A549 treated with AZD2906 at 1 μM for 4 hours (cell line): ENCODE measurements around the gene INSYN2A. TPM values are rescaled to one million over a fixed set of nuclear protein-coding genes. Genes with fewer than 3 reads are reported as not detected.

Experiments used
- total RNA-seq: library from RNA; stranded (reverse); fragments of 200-300 nt; extraction: Qiagen RNA extraction; gene quantifications from 5 replicates; pipeline ENCODE4 v1.2.3, GENCODE V29; 2022

The INSYN2A gene, protein sequence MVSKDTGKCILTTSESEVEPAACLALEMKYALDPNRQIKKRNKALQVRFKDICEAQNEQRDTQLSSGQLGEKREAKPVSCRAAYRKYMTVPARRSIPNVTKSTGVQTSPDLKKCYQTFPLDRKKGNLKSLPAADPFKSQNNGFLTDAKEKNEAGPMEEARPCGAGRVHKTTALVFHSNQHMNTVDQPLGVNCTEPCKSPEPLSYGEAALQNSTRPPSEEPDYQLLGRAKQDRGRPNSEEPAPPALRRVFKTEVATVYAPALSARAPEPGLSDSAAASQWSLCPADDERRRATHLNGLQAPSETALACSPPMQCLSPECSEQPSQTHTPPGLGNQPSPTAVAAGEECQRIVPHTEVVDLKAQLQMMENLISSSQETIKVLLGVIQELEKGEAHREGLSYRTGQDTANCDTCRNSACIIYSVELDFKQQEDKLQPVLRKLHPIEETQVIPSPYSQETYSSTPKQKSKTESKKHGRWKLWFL
- total RNA-seq = 1.4 to 1.8 TPM (median 1.5 TPM) in 5 replicates

DNA sequence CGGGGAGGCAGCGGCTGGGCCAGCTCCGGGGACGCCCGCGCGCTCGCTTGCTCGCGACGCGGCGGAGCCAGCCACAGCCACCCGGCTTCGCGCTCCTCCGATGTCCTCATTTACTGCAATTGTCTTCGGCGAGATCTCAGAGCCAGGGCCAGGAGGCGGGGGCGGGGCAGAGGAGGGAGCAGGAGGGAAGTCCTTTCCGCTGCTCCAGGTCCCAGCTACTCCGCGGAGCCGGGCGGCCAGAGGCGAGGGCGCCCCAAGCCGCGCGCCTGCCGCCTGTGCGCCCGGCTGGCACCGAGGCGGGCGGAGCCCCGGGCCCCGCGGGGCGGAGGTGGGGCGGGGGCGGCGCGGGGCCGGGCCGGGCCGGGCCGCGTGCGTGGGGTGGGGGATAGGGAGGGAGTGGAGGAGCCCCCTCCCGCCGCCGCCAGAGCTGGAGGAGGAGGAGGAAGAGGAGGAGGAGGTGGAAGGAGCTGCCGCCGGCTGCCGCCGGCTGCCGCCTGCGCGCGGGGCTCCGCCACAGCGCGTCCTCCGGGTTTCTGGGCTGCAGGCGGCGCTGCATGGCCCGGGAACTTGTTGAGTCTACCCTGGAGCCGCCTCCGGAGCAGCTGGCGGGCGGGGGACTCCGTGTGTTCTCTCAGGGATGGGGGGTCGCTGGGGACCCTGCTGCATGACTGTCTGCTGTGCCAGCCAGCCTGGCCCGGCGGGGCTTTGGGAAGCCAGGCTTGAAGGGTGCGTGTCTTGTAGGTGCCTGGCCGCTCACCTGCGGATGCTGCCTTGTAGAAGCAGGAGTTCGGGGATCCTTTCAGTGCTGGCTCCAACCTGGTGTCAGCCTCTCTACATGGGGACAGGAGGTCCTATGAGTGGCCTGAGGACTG lies at the start of gene INSYN2A:
INSYN2A (minus strand) TSS at position 310 of the 872 bp plus-strand sequence. CDS start 20,196 bp downstream, outside the sequence.

